Globus pallidus (tissue), 1 donor: ENCODE results near the gene KAT6B.
A peak's percentile ranks its signal among the peaks of the same experiment; 100 is the strongest.

ENCODE experiments used
- DNase-seq: peaks from one replicate; pipeline ENCODE4 v3.0.0-alpha.2; 2015; ENCODE audit warnings: low spot score

The KAT6B gene

GRCh38 chr10:74823791-74824183 is 2.6 kb upstream of the KAT6B start:
- DNase-seq: no peak

DNA sequence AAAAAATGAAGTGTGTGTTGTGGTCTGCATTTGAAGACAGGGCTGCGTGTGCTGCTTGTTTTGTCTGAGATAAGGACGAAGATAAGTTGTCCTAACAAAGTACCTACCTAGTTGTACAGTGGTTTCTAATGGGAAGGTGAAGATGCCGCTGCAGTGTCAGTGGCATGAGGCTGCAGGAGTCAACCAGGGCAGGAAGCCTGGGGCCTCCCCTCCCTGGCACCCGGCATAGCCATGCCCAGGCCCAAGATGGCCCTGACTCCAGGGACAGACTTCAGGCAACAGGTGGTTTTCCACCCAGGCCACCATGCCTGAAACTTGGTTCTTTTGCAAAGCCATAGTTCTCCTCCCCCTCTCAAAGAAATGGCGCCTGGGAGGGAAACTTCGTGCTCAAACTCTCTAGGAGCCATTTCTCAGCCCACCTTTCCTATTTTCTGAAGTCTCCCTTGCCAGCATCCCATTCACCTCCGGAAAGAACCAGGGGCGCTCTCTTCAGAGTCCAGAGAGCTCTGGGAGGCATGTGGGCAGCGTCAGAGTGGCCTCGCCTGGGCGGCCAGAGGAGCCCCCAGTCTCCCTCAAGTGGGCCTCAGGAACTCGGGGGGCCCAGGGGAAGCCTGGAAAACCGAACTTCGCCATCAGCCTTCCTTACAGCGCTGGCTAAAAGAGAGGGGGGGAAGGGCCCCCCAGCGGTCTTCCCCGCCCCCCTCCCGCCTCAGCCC is 2.1 kb upstream of the KAT6B start:
- DNase-seq: no peak

DNA sequence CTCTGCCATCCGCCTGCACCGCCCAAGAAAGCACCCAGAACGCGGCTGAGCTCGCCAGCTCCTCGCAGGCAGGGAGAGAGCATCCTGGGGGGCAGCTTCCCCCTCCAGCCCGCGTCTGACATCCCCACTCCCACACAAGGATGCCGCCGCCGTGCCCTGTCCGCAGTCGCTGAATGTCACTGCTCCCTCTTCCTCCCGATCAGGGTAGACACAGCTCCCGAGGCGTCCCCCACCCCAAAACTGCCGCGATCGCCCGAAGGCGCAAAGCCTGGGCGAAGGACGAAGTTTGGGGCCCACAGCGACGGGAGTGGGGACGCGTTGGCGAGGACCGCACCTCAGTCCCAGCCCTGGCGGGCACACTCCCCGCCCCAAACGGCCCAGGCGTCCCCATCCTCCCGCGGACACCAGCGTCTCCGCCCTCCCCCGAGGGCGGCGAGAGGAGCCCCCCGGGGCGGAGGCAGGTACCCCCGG is 1.5 kb upstream of the KAT6B start:
- peak; percentile 51 for DNase-seq

- peak; percentile 74 for DNase-seq
Measured at GRCh38 chr10:74825371-74826141, 844 bp upstream of the KAT6B start.

DNA sequence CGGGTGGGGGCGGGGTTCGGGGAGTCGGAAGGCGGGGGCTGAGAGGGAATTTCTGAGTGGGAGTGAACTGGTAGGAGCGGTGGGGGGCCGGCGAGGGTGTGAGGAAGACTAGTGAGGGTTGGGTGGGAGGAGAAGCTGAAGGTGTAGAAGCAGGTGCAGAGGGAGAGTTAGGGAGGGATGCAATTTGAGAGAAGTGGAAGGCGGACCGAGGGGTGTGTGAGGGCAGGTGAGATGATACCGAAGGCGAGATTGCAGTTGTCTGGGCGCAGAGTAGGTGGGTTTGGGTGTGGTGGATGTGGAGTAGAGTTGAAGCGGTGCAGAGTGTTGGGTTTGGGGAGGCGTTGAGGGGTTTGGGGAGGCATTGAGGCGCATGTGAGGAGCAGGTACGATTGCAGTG is 643 bp downstream of the KAT6B start:
- DNase-seq: no peak

DNA sequence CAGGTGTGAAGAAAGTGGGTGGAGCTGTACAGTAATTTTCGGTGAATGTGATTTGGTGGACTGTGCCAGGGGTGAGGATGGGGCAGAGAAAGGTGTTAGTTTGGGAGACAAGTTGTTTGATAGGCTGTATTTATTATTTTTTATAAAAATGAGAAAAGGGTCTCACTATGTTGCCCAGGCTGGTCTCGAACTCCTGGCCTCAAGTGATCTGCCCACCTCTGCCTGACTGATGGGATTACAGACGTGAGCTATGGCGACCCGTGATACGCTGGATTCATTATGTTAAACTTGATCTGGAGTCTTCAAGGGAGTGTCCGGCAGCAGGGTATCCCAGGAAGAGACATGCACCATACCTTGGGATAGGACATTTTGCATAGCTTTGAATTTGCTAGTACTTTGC is 1.3 kb downstream of the KAT6B start:
- no peak for DNase-seq

DNA sequence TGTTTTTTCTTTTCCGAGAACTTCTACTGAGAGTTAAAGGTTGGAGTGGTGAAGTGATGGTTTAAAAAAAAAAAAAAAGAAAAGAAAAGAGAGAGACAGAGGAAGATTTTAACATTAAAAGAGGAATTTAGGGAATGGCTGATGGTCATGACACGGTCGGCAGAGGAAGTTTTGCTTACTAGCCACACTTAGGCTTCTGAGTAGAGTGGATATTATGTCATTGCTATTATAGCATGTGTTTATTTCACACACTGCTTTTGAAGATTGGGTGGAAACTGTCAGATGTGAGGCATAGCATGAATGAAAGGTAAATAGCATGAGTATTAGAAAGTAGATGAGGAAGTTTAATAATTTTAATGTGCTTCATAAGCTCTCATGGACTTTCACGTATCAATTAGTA is 2.5 kb downstream of the KAT6B start:
- DNase-seq: no peak

DNA sequence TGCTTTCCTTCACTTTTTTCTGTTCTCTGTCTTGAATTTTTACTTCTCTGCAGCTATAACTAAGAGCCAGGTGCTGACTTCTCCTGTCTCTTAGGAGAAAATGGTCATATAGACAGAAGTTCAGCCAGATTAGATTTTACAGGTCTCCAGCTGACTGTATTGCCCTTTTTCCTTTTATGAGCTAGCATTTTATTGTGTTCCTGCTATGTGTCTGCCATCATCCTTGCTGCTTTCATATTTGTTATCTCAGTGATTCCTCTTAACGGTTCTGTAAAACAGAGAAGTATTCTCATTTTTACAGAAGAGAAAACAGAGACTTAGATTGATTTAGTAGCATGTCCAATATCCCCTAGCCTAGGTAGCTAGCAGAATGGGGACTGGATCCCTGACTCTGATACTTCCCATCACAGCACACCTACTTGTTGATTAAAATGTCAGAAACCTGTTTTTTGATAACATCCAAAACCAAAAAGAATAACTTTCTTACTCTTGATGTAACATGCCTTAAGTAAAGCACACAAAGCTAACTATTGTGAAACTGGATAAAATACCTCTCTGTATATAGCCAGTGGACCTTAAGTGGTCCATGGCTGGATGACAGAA is 5.2 kb downstream of the KAT6B start:
- DNase-seq: no peak

DNA sequence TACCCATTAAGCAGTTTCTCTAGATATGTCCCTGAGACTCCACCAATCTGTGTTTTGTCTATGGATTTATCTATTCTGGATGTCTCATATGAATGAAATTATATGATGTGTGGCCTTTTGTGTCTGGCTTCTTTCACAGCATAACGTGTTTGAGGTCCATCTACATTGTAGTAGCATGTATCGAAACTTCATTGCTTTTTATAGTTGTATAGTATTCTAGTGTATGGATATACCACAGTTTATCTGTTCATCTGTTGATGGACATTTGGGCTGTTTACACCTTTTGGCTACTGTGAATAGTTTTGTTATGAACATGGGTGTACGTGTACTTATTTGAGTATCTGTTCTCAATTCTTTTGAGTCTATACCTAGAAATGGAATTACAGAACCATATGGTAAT is 9.6 kb downstream of the KAT6B start:
- DNase-seq: no peak

GRCh38 chr10:74836877-74837276 is 10.5 kb downstream of the KAT6B start:
- no peak for DNase-seq

DNA sequence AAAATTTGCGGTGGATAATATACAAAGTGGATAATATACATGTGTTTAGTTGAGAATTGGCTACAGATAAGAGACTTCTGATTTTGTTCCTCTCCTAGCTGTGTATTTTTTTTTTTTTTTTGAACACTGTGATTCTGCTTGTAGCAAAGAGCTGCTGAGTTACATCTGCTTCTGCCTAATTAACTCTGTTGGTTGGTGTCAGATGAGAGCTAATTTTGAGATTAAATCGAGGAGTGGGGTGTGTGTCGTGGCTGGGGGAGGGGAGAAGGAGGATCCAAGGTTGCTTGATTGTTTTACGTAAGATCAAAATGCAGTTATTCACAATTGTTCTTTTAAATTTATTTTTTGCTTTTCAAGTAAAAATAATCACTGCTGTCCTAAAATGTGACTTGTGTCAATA is 11.3 kb downstream of the KAT6B start:
- DNase-seq: no peak

DNA sequence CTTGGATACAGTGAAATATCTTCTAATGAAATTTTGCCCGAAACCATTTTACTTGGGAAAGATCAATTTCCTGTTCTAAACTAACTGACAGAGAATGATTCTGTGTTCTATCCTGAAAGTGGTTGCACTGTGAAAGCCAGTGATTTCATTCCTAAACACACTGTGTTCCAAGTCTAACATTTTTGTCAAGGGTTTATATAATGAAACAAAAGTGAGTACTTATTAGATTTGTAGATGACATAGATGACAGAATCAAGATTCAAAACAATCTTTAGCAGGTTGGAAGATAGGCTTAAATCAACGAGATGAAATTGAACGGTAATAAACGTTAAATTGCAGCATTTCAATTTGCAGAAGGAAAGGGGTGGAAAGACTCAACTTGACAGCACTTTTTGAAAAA is 13.3 kb downstream of the KAT6B start:
- DNase-seq: no peak

DNA sequence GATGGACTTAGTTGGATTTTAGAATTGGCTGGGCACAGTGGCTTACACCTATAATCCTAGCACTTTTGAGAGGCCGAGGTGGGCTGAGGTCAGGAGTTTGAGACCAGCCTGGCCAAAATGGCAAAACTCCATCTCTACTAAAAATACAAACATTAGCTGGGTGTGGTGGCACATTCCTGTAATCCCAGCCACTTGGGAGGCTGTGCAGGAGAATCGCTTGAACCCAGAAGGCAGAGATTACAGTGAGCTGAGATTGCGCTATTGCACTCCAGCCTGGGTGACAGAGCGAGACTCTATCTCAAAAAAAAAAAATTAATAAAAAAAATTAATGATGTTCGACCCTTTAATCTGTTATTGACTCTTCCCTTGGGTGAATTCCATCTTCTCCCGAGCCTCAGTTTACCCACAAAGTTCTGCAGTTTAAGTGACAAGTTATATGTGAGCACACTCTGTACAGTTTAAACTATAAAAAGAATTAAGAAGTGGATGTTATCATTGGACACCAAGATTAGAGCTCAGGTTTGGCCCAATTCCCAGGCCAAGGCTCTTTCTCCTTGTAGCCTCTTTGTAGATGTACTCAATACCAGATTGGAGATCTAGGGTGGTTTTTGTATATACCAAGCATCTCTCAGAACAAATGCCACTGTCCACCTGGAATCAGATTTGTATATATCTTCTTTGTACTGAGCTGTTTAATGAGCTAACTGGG is 15.0 kb downstream of the KAT6B start:
- no peak for DNase-seq

DNA sequence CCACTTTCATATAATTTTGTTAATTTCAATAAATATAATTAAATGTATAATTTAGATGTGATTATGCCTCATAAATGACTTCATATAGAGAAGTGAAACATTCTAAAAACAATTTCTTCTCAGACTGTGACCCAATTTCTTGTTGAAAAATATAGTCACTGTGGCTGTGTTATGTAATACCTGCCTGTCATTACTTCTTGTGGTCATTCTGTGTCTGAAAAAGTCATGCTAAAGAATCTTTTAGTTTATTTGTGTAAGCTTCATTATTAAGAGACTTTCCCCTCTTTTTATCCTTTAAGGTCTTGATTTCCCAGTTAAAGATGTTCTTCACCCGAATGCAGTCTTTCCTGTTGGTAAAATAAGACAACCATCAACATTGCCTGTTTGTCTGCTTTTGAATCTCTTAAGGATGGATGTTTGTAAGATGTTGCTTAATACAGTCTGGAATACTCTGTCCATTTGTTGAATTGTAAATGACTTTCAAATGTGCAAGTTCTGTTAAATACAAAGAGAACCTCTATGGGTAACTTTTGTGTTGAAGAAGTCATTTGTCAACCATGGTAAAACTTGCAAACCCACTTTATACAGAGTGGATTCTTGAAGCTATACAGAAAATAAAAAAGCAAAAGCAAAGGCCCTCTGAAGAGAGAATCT is 16.0 kb downstream of the KAT6B start:
- DNase-seq: no peak

- DNase-seq: no peak
Measured at GRCh38 chr10:74846958-74847357, 20.6 kb downstream of the KAT6B start.

DNA sequence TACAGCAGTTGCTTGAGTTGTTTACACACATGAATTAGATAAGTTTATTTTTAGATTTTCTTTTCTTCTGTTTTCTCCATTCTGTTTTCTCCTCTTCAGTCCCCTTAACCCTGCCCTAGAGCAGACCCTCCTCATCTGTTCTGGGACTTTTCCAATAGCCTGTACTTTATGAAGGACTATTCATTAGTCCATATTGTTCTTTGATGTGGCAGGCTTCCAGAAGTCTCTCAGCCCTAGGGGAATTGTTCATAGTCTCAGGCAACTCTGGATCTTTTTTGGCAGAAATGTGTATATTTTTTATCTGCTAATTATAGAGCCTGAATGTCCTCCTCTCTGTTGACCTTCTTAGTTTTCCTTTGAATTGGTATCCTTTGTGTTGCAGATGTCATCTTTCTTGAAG is 25.4 kb downstream of the KAT6B start:
- no peak for DNase-seq

- no peak for DNase-seq
Measured at GRCh38 chr10:74852381-74852780, 26.0 kb downstream of the KAT6B start.

DNA sequence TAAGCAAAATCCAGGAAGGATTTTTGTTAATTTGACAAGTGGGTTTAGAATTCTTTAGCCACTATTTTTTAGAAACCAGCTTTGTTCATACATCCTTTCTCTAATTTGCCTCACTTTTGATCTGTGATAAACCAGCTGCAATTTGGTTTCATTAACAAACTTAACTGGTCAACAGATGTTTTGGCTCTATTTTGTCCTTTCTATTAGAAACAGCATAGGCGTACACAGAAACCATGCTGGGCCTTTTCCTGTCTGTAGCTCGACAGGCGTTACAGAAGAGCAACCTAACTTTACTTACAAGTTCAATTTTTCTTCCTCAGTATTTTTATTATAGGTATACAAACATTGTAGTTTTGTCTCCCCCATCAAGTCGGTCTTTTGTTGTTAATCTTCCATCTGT is 28.2 kb downstream of the KAT6B start:
- DNase-seq: no peak

DNA sequence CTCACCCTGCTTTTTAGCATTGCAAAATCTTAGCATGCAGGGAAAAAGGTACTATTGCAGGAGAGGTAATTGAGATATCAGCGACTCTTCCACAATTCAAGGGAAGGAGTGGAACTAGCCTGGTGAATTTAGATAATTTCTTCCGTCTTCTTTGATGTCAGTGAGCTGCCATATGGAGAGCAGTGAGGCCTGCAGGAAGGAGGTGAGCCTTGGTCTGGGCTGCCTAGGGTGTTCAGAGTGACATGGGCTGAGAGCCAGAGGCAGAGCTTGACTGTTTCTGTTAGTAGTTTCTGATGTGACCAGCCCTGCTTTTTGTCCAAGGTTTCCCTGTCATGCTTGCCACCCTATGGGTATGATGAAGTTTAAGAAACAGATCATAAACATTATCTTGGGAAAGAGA is 28.6 kb downstream of the KAT6B start:
- DNase-seq: no peak

GRCh38 chr10:74855439-74855838 is 29.0 kb downstream of the KAT6B start:
- DNase-seq: no peak

GRCh38 chr10:74856940-74857339 is 30.5 kb downstream of the KAT6B start:
- DNase-seq: no peak

- DNase-seq: no peak
Measured at GRCh38 chr10:74857586-74857985, 31.2 kb downstream of the KAT6B start.
